ENCODE data around the gene DOK4. TPM values are rescaled to one million over a fixed set of nuclear protein-coding genes. Genes with fewer than 3 reads are reported as not detected.

Gene DOK4
- 23.4 TPM for total RNA-seq (ENCODE audit: unreplicated experiment)
- long read RNA-seq, partial matches to known transcripts, result 3 of 13 reads
- long read RNA-seq, other reads (novel, unspliced or antisense), result 6 of 13 reads

- Mint-ChIP-seq H3K36me3 (ENCODE audit: unreplicated experiment) (no peaks in the 10 kb centered on the region), H3K4me1 (ENCODE audit: low read depth, unreplicated experiment) (peaks cover 10% of the 10 kb centered on the region), H3K27ac (ENCODE audit: unreplicated experiment) (peak within 1 kb of the TSS; percentile 20), H3K9me3 (ENCODE audit: unreplicated experiment) (peaks cover 4% of the 10 kb centered on the region), H3K27me3 (ENCODE audit: unreplicated experiment) (peaks cover 3% of the 10 kb centered on the region), H3K4me3 (ENCODE audit: unreplicated experiment) (peak within 1 kb of the TSS; percentile 84)
- peak; percentile 90 for DNase-seq
- no peak for TF ChIP-seq CTCF (IDR thresholded peaks at IDR 0.05; ENCODE audit: partially characterized antibody, unreplicated experiment)
Observed at GRCh38 chr16:57485916-57486857, at the start of gene DOK4. Gene DOK4 (minus strand): TSS chr16:57486493. CDS start chr16:57479507, 6,986 bp downstream.

GRCh38 chr16:57535680-57536305, 49.5 kb upstream of the DOK4 start:
- DNase-seq, result peak; percentile 91
- H3K9me3 Mint-ChIP-seq (ENCODE audit: unreplicated experiment), result peaks cover 21% of the 10 kb centered on the region
- H3K4me1 Mint-ChIP-seq (ENCODE audit: low read depth, unreplicated experiment), result peaks cover 17% of the 10 kb centered on the region
- H3K4me3 Mint-ChIP-seq (ENCODE audit: unreplicated experiment), result peak overlapping the region; percentile 85
- peaks cover 24% of the 10 kb centered on the region for H3K27me3 Mint-ChIP-seq (ENCODE audit: unreplicated experiment)
- no peak for TF ChIP-seq CTCF (IDR thresholded peaks at IDR 0.05; ENCODE audit: partially characterized antibody, unreplicated experiment)
- H3K27ac Mint-ChIP-seq (ENCODE audit: unreplicated experiment), result no peak overlapping the region
- H3K36me3 Mint-ChIP-seq (ENCODE audit: unreplicated experiment), result no peaks in the 10 kb centered on the region

- H3K27me3 Mint-ChIP-seq (ENCODE audit: unreplicated experiment), result peaks cover 28% of the 10 kb centered on the region
- no peak for DNase-seq
- H3K27ac Mint-ChIP-seq (ENCODE audit: unreplicated experiment), result no peak overlapping the region
- peaks cover 23% of the 10 kb centered on the region for H3K9me3 Mint-ChIP-seq (ENCODE audit: unreplicated experiment)
- no peaks in the 10 kb centered on the region for H3K36me3 Mint-ChIP-seq (ENCODE audit: unreplicated experiment)
- peaks cover 21% of the 10 kb centered on the region for H3K4me1 Mint-ChIP-seq (ENCODE audit: low read depth, unreplicated experiment)
- peak overlapping the region; percentile 11 for H3K4me3 Mint-ChIP-seq (ENCODE audit: unreplicated experiment)
- no peak for TF ChIP-seq CTCF (IDR thresholded peaks at IDR 0.05; ENCODE audit: partially characterized antibody, unreplicated experiment)
Observed at GRCh38 chr16:57534881-57535658, 48.8 kb upstream of the DOK4 start.

- peaks cover 22% of the 10 kb centered on the region for H3K4me1 Mint-ChIP-seq (ENCODE audit: low read depth, unreplicated experiment)
- H3K36me3 Mint-ChIP-seq (ENCODE audit: unreplicated experiment), result no peaks in the 10 kb centered on the region
- no peak for DNase-seq
- TF ChIP-seq CTCF (IDR thresholded peaks at IDR 0.05; ENCODE audit: partially characterized antibody, unreplicated experiment), result no peak
- peaks cover 33% of the 10 kb centered on the region for H3K27me3 Mint-ChIP-seq (ENCODE audit: unreplicated experiment)
- peak overlapping the region; percentile 11 for H3K4me3 Mint-ChIP-seq (ENCODE audit: unreplicated experiment)
- H3K9me3 Mint-ChIP-seq (ENCODE audit: unreplicated experiment), result peaks cover 23% of the 10 kb centered on the region
- no peak overlapping the region for H3K27ac Mint-ChIP-seq (ENCODE audit: unreplicated experiment)
Observed at GRCh38 chr16:57534337-57534880, 48.1 kb upstream of the DOK4 start.

All from glutamatergic neuron (in vitro differentiated cells).